GM12891 (cell line): ENCODE results near the gene SLC6A12.
A peak's percentile ranks its signal among the peaks of the same experiment; 100 is the strongest.

ENCODE experiments used
- DNase-seq: peaks from one replicate; pipeline ENCODE4 v3.0.0; 2011; ENCODE audit warnings: low spot score; ENCODE audit not compliant: insufficient read length
- FAIRE-seq: peaks from 2 replicates; lab custom pipeline; 2011; peaks lifted over from hg19 to GRCh38; lab: Jason Lieb, UNC
- PAX5 ChIP-seq: IDR thresholded peaks from 2 replicates; pipeline ENCODE4 v1.6.1; 2011; ENCODE audit warnings: low read length, moderate library complexity, mild to moderate bottlenecking; ENCODE audit not compliant: insufficient read depth, severe bottlenecking
- POLR2A ChIP-seq: IDR thresholded peaks from 2 replicates; pipeline ENCODE4 v1.6.1; 2011; ENCODE audit warnings: low read depth, low read length, control low read depth
- POLR2AphosphoS5 ChIP-seq: IDR thresholded peaks from 2 replicates; pipeline ENCODE4 v1.6.1; 2011; ENCODE audit warnings: low read depth, low read length, control low read depth
- POU2F2 ChIP-seq: IDR thresholded peaks from 2 replicates; pipeline ENCODE4 v1.6.1; 2011; ENCODE audit warnings: low read depth, mild to moderate bottlenecking, control low read depth, low read length, moderate library complexity
- SPI1 ChIP-seq: IDR thresholded peaks from 2 replicates; pipeline ENCODE4 v1.6.1; 2011; ENCODE audit warnings: low read depth, low read length, control low read depth
- TAF1 ChIP-seq: IDR thresholded peaks from 2 replicates; pipeline ENCODE4 v1.6.1; 2011; ENCODE audit warnings: low read depth, low read length, control low read depth

The SLC6A12 gene

DNA sequence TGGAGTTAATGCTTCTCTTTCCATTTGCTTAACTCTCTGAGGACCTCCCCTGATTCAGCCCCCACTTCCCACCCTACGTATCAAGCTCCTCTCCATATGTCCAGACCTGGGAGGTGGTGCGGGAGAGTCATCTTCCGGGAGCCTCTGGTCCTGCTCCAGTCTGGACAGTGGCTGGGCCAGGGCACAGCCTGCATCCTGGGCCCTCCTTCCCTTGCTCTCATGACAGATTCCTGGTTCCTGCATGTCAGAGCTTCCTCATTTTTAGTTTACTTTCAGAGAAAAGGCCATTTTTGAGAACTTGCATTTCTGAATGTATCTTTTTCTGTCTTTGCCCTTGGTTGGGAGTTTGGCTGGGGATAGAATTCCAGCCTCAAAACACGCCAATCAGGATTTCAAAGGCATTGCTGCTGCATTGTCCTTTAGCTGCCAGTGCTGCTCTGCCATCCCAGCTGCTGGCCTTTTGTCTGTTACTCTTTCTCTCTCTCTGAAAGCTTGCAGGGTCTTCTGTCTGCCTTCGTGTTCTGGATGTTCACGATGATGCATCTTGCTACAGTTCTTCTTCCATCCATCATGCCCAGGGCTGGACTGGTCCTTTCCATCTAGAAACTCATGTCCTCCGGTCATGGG is 54.7 kb downstream of the SLC6A12 start:
- DNase-seq = no peak
- no peak for TF ChIP-seq PAX5
- no peak for TF ChIP-seq SPI1
- TF ChIP-seq POU2F2 = no peak
- TF ChIP-seq POLR2A = no peak
- no peak for TF ChIP-seq POLR2AphosphoS5
- no peak for TF ChIP-seq TAF1
- FAIRE-seq = no peak

- DNase-seq (no peak), FAIRE-seq (no peak)
- TF ChIP-seq PAX5 = no peak
- TF ChIP-seq TAF1 = no peak
- no peak for TF ChIP-seq POLR2AphosphoS5
- no peak for TF ChIP-seq POU2F2
- no peak for TF ChIP-seq POLR2A
- no peak for TF ChIP-seq SPI1
Measured at GRCh38 chr12:157644-158043, 56.3 kb downstream of the SLC6A12 start.

- FAIRE-seq (no peak), DNase-seq (no peak)
- TF ChIP-seq SPI1 = no peak
- TF ChIP-seq POLR2A = no peak
- TF ChIP-seq POU2F2 = no peak
- no peak for TF ChIP-seq TAF1
- TF ChIP-seq PAX5 = no peak
Measured at GRCh38 chr12:156945-157344, 57.0 kb downstream of the SLC6A12 start.

GRCh38 chr12:155646-156045 is 58.3 kb downstream of the SLC6A12 start:
- no peak for TF ChIP-seq PAX5
- FAIRE-seq = no peak
- DNase-seq = no peak

- FAIRE-seq = no peak
- TF ChIP-seq POLR2A (no peak), POLR2AphosphoS5 (no peak), TAF1 (no peak), SPI1 (no peak), POU2F2 (no peak), PAX5 (no peak)
- no peak for DNase-seq
Measured at GRCh38 chr12:155006-155405, 59.0 kb downstream of the SLC6A12 start.

GRCh38 chr12:154058-154457 is 59.9 kb downstream of the SLC6A12 start:
- FAIRE-seq = no peak
- TF ChIP-seq PAX5 (no peak), POLR2A (no peak), POU2F2 (no peak), SPI1 (no peak), POLR2AphosphoS5 (no peak), TAF1 (no peak)

GRCh38 chr12:153080-153746 is 60.7 kb downstream of the SLC6A12 start:
- FAIRE-seq (peak; percentile 91), DNase-seq (peak; percentile 84)
- no peak for TF ChIP-seq POU2F2
- TF ChIP-seq TAF1 = no peak
- no peak for TF ChIP-seq POLR2A
- TF ChIP-seq PAX5 = no peak
- no peak for TF ChIP-seq POLR2AphosphoS5
- TF ChIP-seq SPI1 = no peak; the same call in 1 of the 2 replicates

More at GRCh38 chr12:154058-154457, 59.9 kb downstream of the SLC6A12 start:
- DNase-seq = no peak

DNA sequence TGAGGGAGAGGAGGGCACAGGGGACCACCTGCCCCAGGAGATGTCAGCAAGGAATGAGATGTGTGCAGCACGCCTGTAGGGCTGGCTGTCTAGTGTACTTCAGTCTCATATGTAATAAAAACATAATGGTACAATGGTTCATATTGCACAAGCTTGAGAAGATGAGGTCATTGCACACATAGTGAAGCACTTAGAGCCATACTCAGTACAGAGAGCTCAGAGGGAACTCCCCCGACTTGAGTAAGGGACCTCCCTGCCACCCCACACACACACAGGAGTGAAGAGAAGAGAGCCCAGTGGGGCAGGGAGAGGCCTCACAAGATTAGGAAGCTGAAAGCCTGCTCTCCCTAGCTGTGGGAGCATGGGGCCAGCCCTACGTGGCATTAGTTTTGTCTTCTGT is 61.5 kb downstream of the SLC6A12 start:
- TF ChIP-seq SPI1 (no peak), PAX5 (no peak), POLR2A (no peak), POLR2AphosphoS5 (no peak), TAF1 (no peak), POU2F2 (no peak)
- DNase-seq = no peak
- peak; percentile 5 for FAIRE-seq

- FAIRE-seq (no peak), DNase-seq (no peak)
- no peak for TF ChIP-seq TAF1
- TF ChIP-seq SPI1 = no peak
- no peak for TF ChIP-seq POU2F2
- no peak for TF ChIP-seq POLR2AphosphoS5
Measured at GRCh38 chr12:151579-151978, 62.4 kb downstream of the SLC6A12 start.
